H9 (cell line): Measurements from ENCODE around the gene OTX2. TPM values are rescaled to one million over a fixed set of nuclear protein-coding genes. Genes with fewer than 3 reads are reported as not detected.
A peak's percentile ranks its signal among the peaks of the same experiment; 100 is the strongest.

Source experiments
- DNase-seq: peaks from one replicate; pipeline ENCODE4 v3.0.0-alpha.2; 2017
- H2AFZ ChIP-seq: one replicate; pipeline ENCODE4 v1.6.1; 2013; ENCODE audit warnings: mild to moderate bottlenecking, low read length, control low read depth, moderate library complexity
- H2AK5ac ChIP-seq: 2 replicates; pipeline ENCODE4 v1.6.1; 2013; ENCODE audit warnings: low read length, control low read depth, mixed read lengths; ENCODE audit not compliant: insufficient read length
- H2BK120ac ChIP-seq: one replicate; pipeline ENCODE4 v1.6.1; 2013; ENCODE audit warnings: low read depth, mild to moderate bottlenecking, low read length, control low read depth, inconsistent platforms; ENCODE audit not compliant: poor library complexity, severe bottlenecking
- H2BK12ac ChIP-seq: 2 replicates; pipeline ENCODE4 v1.6.1; 2013; ENCODE audit warnings: low read length, control low read depth, mixed read lengths, low read depth; ENCODE audit not compliant: insufficient read length
- H2BK15ac ChIP-seq: 2 replicates; pipeline ENCODE4 v1.6.1; 2013; ENCODE audit warnings: low read depth, low read length, control low read depth
- H2BK20ac ChIP-seq: one replicate; pipeline ENCODE4 v1.6.1; 2013; ENCODE audit warnings: low read depth, mild to moderate bottlenecking, low read length, control low read depth, inconsistent platforms; ENCODE audit not compliant: poor library complexity, severe bottlenecking
- H2BK5ac ChIP-seq: 2 replicates; pipeline ENCODE4 v1.6.1; 2013; ENCODE audit warnings: low read length, control low read depth, mixed read lengths; ENCODE audit not compliant: insufficient read length
- H3K14ac ChIP-seq: 2 replicates; pipeline ENCODE4 v1.6.1; 2013; ENCODE audit warnings: low read length, control low read depth; ENCODE audit not compliant: insufficient read depth
- H3K18ac ChIP-seq: 2 replicates; pipeline ENCODE4 v1.6.1; 2013; ENCODE audit warnings: low read depth, mild to moderate bottlenecking, mixed read lengths, low read length, control low read depth; ENCODE audit not compliant: insufficient read length
- H3K23ac ChIP-seq: 2 replicates; pipeline ENCODE4 v1.6.1; 2013; ENCODE audit warnings: low read length, control low read depth, mixed read lengths, low read depth; ENCODE audit not compliant: insufficient read length
- H3K23me2 ChIP-seq: 2 replicates; pipeline ENCODE4 v1.6.1; 2013; ENCODE audit warnings: low read depth, mild to moderate bottlenecking, mixed read lengths, low read length, control low read depth; ENCODE audit not compliant: insufficient read length, poor library complexity, severe bottlenecking
- H3K27ac ChIP-seq: 2 replicates; pipeline ENCODE4 v1.5.1; 2013; ENCODE audit warnings: low read length, control low read depth, mixed read lengths, low read depth; ENCODE audit not compliant: insufficient read length
- H3K27me3 ChIP-seq: 2 replicates; pipeline ENCODE4 v1.6.1; 2013; ENCODE audit warnings: low read length, control low read depth, inconsistent platforms; ENCODE audit not compliant: insufficient read depth
- H3K4ac ChIP-seq: 2 replicates; pipeline ENCODE4 v1.6.1; 2013; ENCODE audit warnings: low read depth, mild to moderate bottlenecking, control low read depth, inconsistent platforms, low read length, moderate library complexity
- H3K4me1 ChIP-seq: 2 replicates; pipeline ENCODE4 v1.6.1; 2013; ENCODE audit warnings: low read length, control low read depth, inconsistent platforms; ENCODE audit not compliant: insufficient read depth
- H3K4me2 ChIP-seq: 2 replicates; pipeline ENCODE4 v1.6.1; 2013; ENCODE audit warnings: low read length, control low read depth, mixed read lengths; ENCODE audit not compliant: insufficient read length, insufficient read depth
- H3K56ac ChIP-seq: 2 replicates; pipeline ENCODE4 v1.6.1; 2013; ENCODE audit warnings: low read depth, mild to moderate bottlenecking, mixed read lengths, low read length, control low read depth; ENCODE audit not compliant: insufficient read length
- H3K79me1 ChIP-seq: 2 replicates; pipeline ENCODE4 v1.6.1; 2013; ENCODE audit warnings: low read depth, mild to moderate bottlenecking, moderate library complexity, low read length, control low read depth, inconsistent platforms; ENCODE audit not compliant: insufficient read depth, poor library complexity, severe bottlenecking
- H3K79me2 ChIP-seq: 2 replicates; pipeline ENCODE4 v1.6.1; 2013; ENCODE audit warnings: low read length, control low read depth, inconsistent platforms; ENCODE audit not compliant: insufficient read depth
- H3K9ac ChIP-seq: 2 replicates; pipeline ENCODE4 v1.6.1; 2013; ENCODE audit warnings: low read length, control low read depth, mixed read lengths; ENCODE audit not compliant: insufficient read length; ENCODE audit errors: extremely low read depth
- H3K9me3 ChIP-seq: one replicate; pipeline ENCODE4 v1.6.1; 2013; ENCODE audit warnings: low read depth, low read length, inconsistent platforms; ENCODE audit not compliant: control insufficient read depth
- H3T11ph ChIP-seq: one replicate; pipeline ENCODE4 v1.6.1; 2013; ENCODE audit warnings: mild to moderate bottlenecking, low read length, control low read depth, inconsistent platforms
- H4K20me1 ChIP-seq: one replicate; pipeline ENCODE4 v1.6.1; 2013; ENCODE audit not compliant: control insufficient read depth, insufficient read length, insufficient read depth
- H4K5ac ChIP-seq: 2 replicates; pipeline ENCODE4 v1.6.1; 2013; ENCODE audit warnings: low read depth, mild to moderate bottlenecking, mixed read lengths, low read length, control low read depth; ENCODE audit not compliant: insufficient read length
- H4K8ac ChIP-seq: replicated peaks from 2 replicates; pipeline ENCODE4 v1.6.1; 2013; ENCODE audit warnings: low read length, control low read depth, mixed read lengths, low read depth; ENCODE audit not compliant: insufficient read length
- H4K91ac ChIP-seq: 2 replicates; pipeline ENCODE4 v1.6.1; 2013; ENCODE audit warnings: low read depth, mild to moderate bottlenecking, moderate library complexity, mixed read lengths, low read length, control low read depth; ENCODE audit not compliant: insufficient read length
- H3K27ac Mint-ChIP-seq, 3 experiments: 2 replicates in 2 of 3; 3 replicates in 1 of 3; pipeline ENCODE4 v1.8.0; 2020 to 2021; ENCODE audit warnings: mixed read lengths in 3 of 3, mild to moderate bottlenecking in 1 of 3, moderate library complexity in 1 of 3
- H3K27me3 Mint-ChIP-seq: 2 replicates; pipeline ENCODE4 v1.8.0; 2021; ENCODE audit warnings: low read depth, mild to moderate bottlenecking, moderate library complexity, mixed read lengths
- H3K36me3 Mint-ChIP-seq, 3 experiments: 2 replicates in 2 of 3; 3 replicates in 1 of 3; pipeline ENCODE4 v1.8.0; 2020 to 2021; ENCODE audit warnings: low read depth in 3 of 3, mixed read lengths in 3 of 3; ENCODE audit not compliant: insufficient read depth in 1 of 3
- H3K4me1 Mint-ChIP-seq, 2 experiments: 2 replicates each; pipeline ENCODE4 v1.8.0; 2020; ENCODE audit warnings: mixed read lengths in 2 of 2
- H3K4me3 Mint-ChIP-seq, 2 experiments: 2 replicates in 1 of 2; 3 replicates in 1 of 2; pipeline ENCODE4 v1.8.0; 2020 to 2021; ENCODE audit warnings: mild to moderate bottlenecking in 2 of 2, mixed read lengths in 2 of 2, moderate library complexity in 1 of 2
- H3K9me3 Mint-ChIP-seq, 2 experiments: 2 replicates in 1 of 2; 3 replicates in 1 of 2; pipeline ENCODE4 v1.8.0; 2020; ENCODE audit warnings: mild to moderate bottlenecking in 2 of 2, mixed read lengths in 2 of 2, moderate library complexity in 1 of 2
- CTCF ChIP-seq: fragments of 200-600 bp; sonication (generic); conservative IDR thresholded peaks from 3 replicates; pipeline ENCODE4 v1.8.0; 2021; ENCODE audit warnings: antibody characterized with exemption, mild to moderate bottlenecking
- WGBS: extraction: QIAGEN DNeasy Blood & Tissue Kit; methylation state at CpG from one replicate; pipeline ENCODE4 v1.1.7; 2013; ENCODE audit warnings: missing lambda C conversion rate, low lambda C conversion rate, mixed read lengths; ENCODE audit not compliant: insufficient read length; ENCODE audit errors: extremely low coverage; 5-methylcytosine and 5-hydroxymethylcytosine counted together
- total RNA-seq: library from RNA; stranded (reverse); gene quantifications from 2 replicates; pipeline ENCODE4 v1.2.1, GENCODE V29; 2021

The OTX2 gene
- total RNA-seq, 1 experiment from 2014 or later = 193 TPM

- Histone ChIP-seq H2BK120ac (no peak overlapping the region), H2BK12ac (no peak overlapping the region), H3T11ph (no peak overlapping the region), H3K79me1 (peaks cover 2% of the 10 kb centered on the region), H3K9me3 (no peaks in the 10 kb centered on the region), H3K14ac (no peak overlapping the region; the same call in 1 of the 2 replicates), H4K5ac (no peak overlapping the region), H3K79me2 (peaks cover 6% of the 10 kb centered on the region; the same call in 1 of the 2 replicates), H2AK5ac (no peak overlapping the region), H2BK20ac (no peak overlapping the region), H3K4ac (no peak overlapping the region), H3K4me2 (peak overlapping the region; percentile 92), H3K4me1 (peaks cover 8% of the 10 kb centered on the region), H3K27me3 (peaks cover 63% of the 10 kb centered on the region), H2BK5ac (no peak overlapping the region), H2AFZ (no peak overlapping the region), H4K8ac (no peak overlapping the region), H2BK15ac (no peak overlapping the region), H3K23ac (no peak overlapping the region), H3K23me2 (peaks cover 69% of the 10 kb centered on the region), H3K27ac (no peak overlapping the region), H3K18ac (no peak overlapping the region), H3K9ac (peak overlapping the region; percentile 40), H4K91ac (no peak overlapping the region), H3K56ac (no peak overlapping the region), H4K20me1 (no peaks in the 10 kb centered on the region)
- H3K36me3 Mint-ChIP-seq = peaks cover 12 to 45% (median 31%) of the 10 kb centered on the region in 3 experiments; a peak in 6 of 7 replicates
- peaks cover 53 to 68% of the 10 kb centered on the region in 2 experiments for H3K4me1 Mint-ChIP-seq
- peak overlapping the region; percentile 85 to 97 for H3K4me3 Mint-ChIP-seq
- DNase-seq = peak; percentile 55
- no peak for TF ChIP-seq CTCF
- peak overlapping the region; percentile 90 to 94 (median 91) for H3K27ac Mint-ChIP-seq
- WGBS = no CpG with 5 or more reads among the region's 71 CpGs
- H3K27me3 Mint-ChIP-seq = peaks cover 58% of the 10 kb centered on the region
- peaks cover 0 to 6% of the 10 kb centered on the region in 2 experiments; a peak in 2 of 5 replicates for H3K9me3 Mint-ChIP-seq
Observed at GRCh38 chr14:56808383-56809269, 1.7 kb downstream of the OTX2 start.
